Stimulated activated CD8-positive, alpha-beta memory T cell treated with anti-CD3 and anti-CD28 coated beads, Interleukin-7, amount 100 ng/mL, for 4 hours (primary cell): ENCODE measurements around the gene PPEF2.

Experiments
- DNase-seq, 2 donors: peaks; one replicate each; pipeline ENCODE4 v3.0.0-alpha.2; 2020; ENCODE audit warnings: low read depth in 2 of 2

PPEF2 gene

GRCh38 chr4:75834095-75834771, 68.0 kb downstream of the PPEF2 start:
- DNase-seq: no peak

GRCh38 chr4:75831856-75832405, 70.3 kb downstream of the PPEF2 start:
- DNase-seq: no peak

- DNase-seq: no peak
These were observed 71.3 kb downstream of the PPEF2 start for GRCh38 chr4:75830906-75831305.

- DNase-seq: no peak
These were observed 78.4 kb downstream of the PPEF2 start for GRCh38 chr4:75823812-75824211.

- DNase-seq: no peak
These were observed 79.8 kb downstream of the PPEF2 start for GRCh38 chr4:75822416-75822815.

- no peak for DNase-seq
These were observed 80.3 kb downstream of the PPEF2 start for GRCh38 chr4:75821966-75822365.

GRCh38 chr4:75821216-75821615, 81.0 kb downstream of the PPEF2 start:
- no peak for DNase-seq

GRCh38 chr4:75820676-75821075, 81.6 kb downstream of the PPEF2 start:
- no peak for DNase-seq

- DNase-seq: no peak
These were observed 82.1 kb downstream of the PPEF2 start for GRCh38 chr4:75820197-75820596.

- DNase-seq: no peak
These were observed 83.1 kb downstream of the PPEF2 start for GRCh38 chr4:75819121-75819520.

- no peak for DNase-seq
These were observed 84.4 kb downstream of the PPEF2 start for GRCh38 chr4:75817901-75818300.
